ENCODE results near the gene LIPC. TPM values are rescaled to one million over a fixed set of nuclear protein-coding genes. Genes with fewer than 3 reads are reported as not detected.
A peak's percentile ranks its signal among the peaks of the same experiment; 100 is the strongest.

LIPC gene
- total RNA-seq, 2 donors from 2014 or later: 1.0 to 3.2 TPM

GRCh38 chr15:58410353-58410752, 21.4 kb upstream of the LIPC start:
- Mint-ChIP-seq H3K27ac (peak overlapping the region; percentile 63), H3K4me3 (peak overlapping the region; percentile 80), H3K27me3 (peaks cover 7% of the 10 kb centered on the region), H3K4me1 (peaks cover 5% of the 10 kb centered on the region), H3K36me3 (ENCODE audit: low read depth) (no peaks in the 10 kb centered on the region)
- no peaks in the 10 kb centered on the region for H3K9me3 ChIP-seq (ENCODE audit: control insufficient read depth, low read length, poor library complexity, severe bottlenecking)
- DNase-seq: no peak
- peak; percentile 57 for ATAC-seq

- no peak for DNase-seq
- H3K27ac Mint-ChIP-seq: no peak overlapping the region
- peaks cover 5% of the 10 kb centered on the region for H3K4me1 Mint-ChIP-seq
- H3K4me3 Mint-ChIP-seq: no peak overlapping the region
- no peaks in the 10 kb centered on the region for H3K9me3 ChIP-seq (ENCODE audit: control insufficient read depth, low read length, poor library complexity, severe bottlenecking)
- no peak for ATAC-seq
- H3K36me3 Mint-ChIP-seq (ENCODE audit: low read depth): no peaks in the 10 kb centered on the region
- no peaks in the 10 kb centered on the region for H3K27me3 Mint-ChIP-seq
Observed at GRCh38 chr15:58413253-58413652, 18.5 kb upstream of the LIPC start.

GRCh38 chr15:58415636-58416035, 16.2 kb upstream of the LIPC start:
- H3K9me3 ChIP-seq (ENCODE audit: control insufficient read depth, low read length, poor library complexity, severe bottlenecking): no peaks in the 10 kb centered on the region
- Mint-ChIP-seq H3K36me3 (ENCODE audit: low read depth) (no peaks in the 10 kb centered on the region), H3K27me3 (no peaks in the 10 kb centered on the region), H3K4me3 (no peak overlapping the region), H3K27ac (no peak overlapping the region), H3K4me1 (no peaks in the 10 kb centered on the region)
- ATAC-seq (no peak), DNase-seq (no peak)

DNA sequence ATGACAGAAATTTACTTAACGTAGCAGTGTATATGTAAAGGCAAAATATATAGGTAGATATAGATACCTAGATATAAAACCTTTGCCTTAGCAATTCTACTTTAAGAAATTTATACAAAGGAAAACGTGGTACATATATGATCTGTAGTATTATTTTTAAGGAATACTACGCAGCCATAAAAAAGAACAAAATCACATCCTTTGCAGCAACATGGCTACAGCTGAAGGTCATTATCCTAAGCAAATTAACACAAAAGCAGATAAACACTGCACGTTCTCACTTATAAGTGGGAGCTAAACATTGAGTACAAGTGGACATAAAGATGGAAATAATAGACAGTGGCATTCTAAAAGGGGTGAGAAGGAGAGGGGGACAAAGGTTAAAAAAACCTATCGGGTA, 14.8 kb upstream of the LIPC start:
- DNase-seq (no peak), ATAC-seq (no peak)
- Mint-ChIP-seq H3K4me3 (no peak overlapping the region), H3K36me3 (ENCODE audit: low read depth) (no peaks in the 10 kb centered on the region), H3K4me1 (no peaks in the 10 kb centered on the region), H3K27me3 (no peaks in the 10 kb centered on the region), H3K27ac (no peak overlapping the region)
- no peaks in the 10 kb centered on the region for H3K9me3 ChIP-seq (ENCODE audit: control insufficient read depth, low read length, poor library complexity, severe bottlenecking)

DNA sequence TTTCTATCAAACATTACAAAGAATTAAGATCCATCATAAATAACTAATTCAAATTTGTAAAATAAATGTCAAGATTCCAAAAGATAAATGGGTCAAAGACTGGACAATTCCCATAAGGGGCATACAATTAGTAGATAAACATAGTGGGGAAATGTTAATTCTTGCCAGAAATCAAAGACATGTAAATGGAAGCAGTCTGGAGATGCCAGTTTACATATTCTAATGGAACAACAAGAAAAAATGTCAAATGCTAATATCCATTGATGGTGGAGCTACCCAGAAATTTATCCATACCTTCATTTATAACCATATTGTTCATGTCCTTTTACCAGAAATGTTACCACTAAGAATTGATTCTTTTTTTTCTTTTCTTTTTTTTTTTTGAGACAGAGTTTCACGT, 13.7 kb upstream of the LIPC start:
- ATAC-seq: no peak
- Mint-ChIP-seq H3K27ac (peak overlapping the region; percentile 32), H3K27me3 (no peaks in the 10 kb centered on the region), H3K4me1 (no peaks in the 10 kb centered on the region), H3K4me3 (no peak overlapping the region), H3K36me3 (ENCODE audit: low read depth) (no peaks in the 10 kb centered on the region)
- no peak for DNase-seq
- H3K9me3 ChIP-seq (ENCODE audit: control insufficient read depth, low read length, poor library complexity, severe bottlenecking): no peaks in the 10 kb centered on the region

DNA sequence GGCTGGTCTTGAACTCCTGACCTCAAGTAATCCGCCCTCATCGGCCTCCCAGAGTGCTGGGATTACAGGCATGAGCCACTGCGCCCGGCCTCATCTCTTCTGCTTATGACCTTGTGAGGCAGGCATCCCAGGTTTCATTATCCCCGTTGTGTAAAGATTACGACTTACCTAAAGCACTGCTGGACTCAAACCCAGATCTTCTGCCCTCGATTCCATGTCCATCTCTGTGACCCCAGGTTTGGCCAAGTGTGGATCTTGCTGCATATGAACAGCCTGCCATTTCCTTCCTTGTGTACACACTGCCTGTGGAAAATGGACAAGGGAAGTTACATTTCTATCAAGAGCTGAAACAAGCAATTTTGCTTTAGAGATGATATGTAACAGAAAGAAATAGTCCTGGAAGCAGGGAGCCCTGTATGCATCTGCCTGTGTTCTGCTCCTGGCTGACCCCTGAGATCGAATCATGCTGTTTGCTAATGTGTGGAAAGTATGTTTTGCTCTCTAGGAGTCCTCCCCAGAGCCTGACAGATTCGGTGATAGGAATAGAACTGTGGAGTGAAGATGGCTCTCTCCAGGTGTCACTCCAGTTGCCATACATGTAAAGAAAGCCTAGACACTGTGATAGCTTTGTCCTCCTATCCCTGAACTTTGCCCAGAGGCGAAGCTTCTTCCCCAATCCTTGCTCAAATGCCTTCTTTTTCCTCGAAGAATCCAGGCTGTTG, 11.8 kb upstream of the LIPC start:
- H3K27me3 Mint-ChIP-seq: no peaks in the 10 kb centered on the region
- DNase-seq: no peak
- peak overlapping the region; percentile 27 for H3K27ac Mint-ChIP-seq
- ATAC-seq: no peak
- H3K4me1 Mint-ChIP-seq: no peaks in the 10 kb centered on the region
- H3K4me3 Mint-ChIP-seq: no peak overlapping the region
- H3K36me3 Mint-ChIP-seq (ENCODE audit: low read depth): no peaks in the 10 kb centered on the region
- H3K9me3 ChIP-seq (ENCODE audit: control insufficient read depth, low read length, poor library complexity, severe bottlenecking): no peaks in the 10 kb centered on the region

DNA sequence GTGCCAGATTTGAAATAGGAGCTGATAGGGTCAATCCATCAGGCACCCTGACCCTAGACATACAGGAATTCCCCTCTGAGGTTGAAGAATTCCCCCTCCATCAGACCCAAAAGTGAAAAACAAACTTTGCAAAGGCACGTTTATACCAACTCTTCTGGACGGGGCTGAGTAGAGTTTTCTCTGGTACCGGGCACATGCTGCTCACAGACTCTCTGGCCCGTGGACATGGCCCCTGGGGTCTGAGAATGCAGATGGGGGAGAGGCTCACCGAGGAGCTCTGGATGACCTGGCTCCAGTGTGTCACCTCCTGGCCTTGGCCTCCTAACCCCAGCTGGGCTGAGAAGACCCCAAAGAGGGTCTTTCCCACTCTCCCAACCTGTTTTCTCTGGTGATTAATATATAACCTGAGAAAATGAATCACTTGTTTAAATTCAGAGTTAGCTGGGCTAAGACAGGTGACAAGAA, 11.2 kb upstream of the LIPC start:
- Mint-ChIP-seq H3K27ac (peak overlapping the region; percentile 27), H3K4me1 (no peaks in the 10 kb centered on the region), H3K36me3 (ENCODE audit: low read depth) (no peaks in the 10 kb centered on the region), H3K4me3 (no peak overlapping the region), H3K27me3 (no peaks in the 10 kb centered on the region)
- DNase-seq (no peak), ATAC-seq (no peak)
- no peaks in the 10 kb centered on the region for H3K9me3 ChIP-seq (ENCODE audit: control insufficient read depth, low read length, poor library complexity, severe bottlenecking)

DNA sequence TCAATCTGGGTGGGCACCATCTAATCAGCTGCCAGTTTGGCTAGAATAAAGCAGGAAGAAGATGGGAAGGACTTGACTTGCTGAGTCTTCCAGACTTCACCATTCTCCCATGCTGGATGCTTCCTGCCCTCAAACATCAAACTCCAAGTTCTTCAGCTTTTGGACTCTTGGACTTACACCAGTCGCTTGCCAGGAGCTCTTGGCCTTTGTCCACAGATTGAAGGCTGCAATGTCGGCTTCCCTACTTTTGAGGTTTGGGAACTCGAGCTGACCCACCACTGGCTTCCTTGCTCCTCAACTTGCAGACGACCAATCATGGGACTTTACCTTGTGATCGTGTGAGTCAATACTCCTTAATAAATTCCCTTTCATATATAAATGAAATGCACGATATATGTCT, 8.6 kb upstream of the LIPC start:
- no peak overlapping the region for H3K4me3 Mint-ChIP-seq
- no peaks in the 10 kb centered on the region for H3K9me3 ChIP-seq (ENCODE audit: control insufficient read depth, low read length, poor library complexity, severe bottlenecking)

GRCh38 chr15:58423831-58424608, 7.8 kb upstream of the LIPC start:
- no peaks in the 10 kb centered on the region for H3K27me3 Mint-ChIP-seq
- H3K4me1 Mint-ChIP-seq: no peaks in the 10 kb centered on the region
- DNase-seq (no peak), ATAC-seq (no peak)
- no peak overlapping the region for H3K27ac Mint-ChIP-seq
- no peaks in the 10 kb centered on the region for H3K36me3 Mint-ChIP-seq (ENCODE audit: low read depth)
- no peak overlapping the region for H3K4me3 Mint-ChIP-seq
- H3K9me3 ChIP-seq (ENCODE audit: control insufficient read depth, low read length, poor library complexity, severe bottlenecking): no peaks in the 10 kb centered on the region

More for the DNA sequence above, 8.6 kb upstream of the LIPC start:
- Mint-ChIP-seq H3K36me3 (ENCODE audit: low read depth) (no peaks in the 10 kb centered on the region), H3K27ac (no peak overlapping the region), H3K27me3 (no peaks in the 10 kb centered on the region), H3K4me1 (no peaks in the 10 kb centered on the region)
- ATAC-seq (no peak), DNase-seq (no peak)

DNA sequence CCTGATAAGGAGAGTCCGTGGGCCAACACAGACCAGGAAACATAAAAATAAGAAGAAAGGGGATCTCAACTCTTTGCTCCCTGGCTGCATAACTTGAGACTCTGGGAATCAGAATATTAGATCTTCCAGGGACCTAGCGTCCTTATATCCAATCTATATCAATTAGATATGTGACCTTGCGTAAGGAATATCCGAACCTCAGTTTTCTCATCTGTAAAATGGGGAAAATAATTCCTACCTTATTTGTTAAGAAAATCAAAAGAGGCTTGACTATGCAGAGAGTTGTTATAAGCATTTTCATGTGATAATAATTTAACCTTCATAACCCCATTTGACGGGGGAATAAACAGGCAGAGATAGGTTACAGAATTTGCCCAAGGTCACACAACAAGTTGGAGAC, 7.1 kb upstream of the LIPC start:
- H3K36me3 Mint-ChIP-seq (ENCODE audit: low read depth): no peaks in the 10 kb centered on the region
- no peaks in the 10 kb centered on the region for H3K9me3 ChIP-seq (ENCODE audit: control insufficient read depth, low read length, poor library complexity, severe bottlenecking)
- H3K4me1 Mint-ChIP-seq: no peaks in the 10 kb centered on the region
- no peak for ATAC-seq
- H3K27me3 Mint-ChIP-seq: no peaks in the 10 kb centered on the region
- H3K27ac Mint-ChIP-seq: no peak overlapping the region
- DNase-seq: no peak
- no peak overlapping the region for H3K4me3 Mint-ChIP-seq

DNA sequence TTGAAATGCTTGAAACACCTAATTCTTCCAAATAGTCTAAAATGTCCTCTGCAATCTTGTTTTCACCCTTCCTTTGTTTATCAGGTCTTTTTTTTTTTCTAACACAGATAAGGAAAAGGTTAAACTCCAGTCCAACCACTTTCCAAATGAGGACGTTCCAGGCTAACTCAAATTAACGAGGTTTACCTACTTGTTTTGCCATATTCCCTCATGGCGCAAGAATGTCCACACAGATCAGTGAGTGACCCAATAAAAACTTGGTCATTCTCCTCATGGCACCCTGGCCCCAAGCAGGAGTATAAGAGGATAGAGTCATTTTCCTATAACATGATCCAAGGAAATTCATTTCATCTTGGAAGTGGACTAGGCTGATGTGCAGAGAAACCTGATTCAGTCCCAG, 6.6 kb upstream of the LIPC start:
- H3K27ac Mint-ChIP-seq: no peak overlapping the region
- H3K27me3 Mint-ChIP-seq: no peaks in the 10 kb centered on the region
- no peaks in the 10 kb centered on the region for H3K9me3 ChIP-seq (ENCODE audit: control insufficient read depth, low read length, poor library complexity, severe bottlenecking)
- H3K4me1 Mint-ChIP-seq: no peaks in the 10 kb centered on the region
- no peak overlapping the region for H3K4me3 Mint-ChIP-seq
- no peaks in the 10 kb centered on the region for H3K36me3 Mint-ChIP-seq (ENCODE audit: low read depth)
- ATAC-seq (no peak), DNase-seq (no peak)

GRCh38 chr15:58425834-58426233, 6.0 kb upstream of the LIPC start:
- ATAC-seq: no peak

GRCh38 chr15:58426501-58426900, 5.3 kb upstream of the LIPC start:
- no peak overlapping the region for H3K27ac Mint-ChIP-seq
- no peaks in the 10 kb centered on the region for H3K4me1 Mint-ChIP-seq
- H3K36me3 Mint-ChIP-seq (ENCODE audit: low read depth): no peaks in the 10 kb centered on the region
- H3K9me3 ChIP-seq (ENCODE audit: control insufficient read depth, low read length, poor library complexity, severe bottlenecking): no peaks in the 10 kb centered on the region
- DNase-seq: no peak
- ATAC-seq: no peak
- H3K4me3 Mint-ChIP-seq: no peak overlapping the region
- H3K27me3 Mint-ChIP-seq: peaks cover 9% of the 10 kb centered on the region

More at GRCh38 chr15:58425834-58426233, 6.0 kb upstream of the LIPC start:
- no peaks in the 10 kb centered on the region for H3K4me1 Mint-ChIP-seq
- peaks cover 2% of the 10 kb centered on the region for H3K27me3 Mint-ChIP-seq
- no peak for DNase-seq
- H3K36me3 Mint-ChIP-seq (ENCODE audit: low read depth): no peaks in the 10 kb centered on the region
- no peak overlapping the region for H3K4me3 Mint-ChIP-seq
- no peak overlapping the region for H3K27ac Mint-ChIP-seq
- no peaks in the 10 kb centered on the region for H3K9me3 ChIP-seq (ENCODE audit: control insufficient read depth, low read length, poor library complexity, severe bottlenecking)

DNA sequence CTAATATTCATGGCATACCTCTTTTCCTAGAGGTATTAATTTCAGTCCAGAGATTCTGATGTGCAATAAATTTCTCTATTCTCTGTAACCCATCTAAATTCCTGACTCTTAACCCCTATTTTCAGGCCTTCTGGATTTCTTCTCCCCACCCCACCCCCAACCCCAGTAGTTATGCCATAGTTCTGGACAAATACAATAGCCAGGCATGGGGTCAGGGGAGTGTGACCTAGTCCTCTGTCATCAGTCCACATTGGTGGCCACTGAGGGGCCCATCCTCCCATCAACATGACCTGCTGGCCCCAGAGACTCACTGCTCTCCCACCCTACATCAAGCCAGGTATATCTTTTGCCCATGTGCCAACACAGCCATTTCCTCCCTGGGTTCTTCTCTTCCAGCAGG, 3.8 kb upstream of the LIPC start:
- DNase-seq (no peak), ATAC-seq (no peak)
- no peaks in the 10 kb centered on the region for H3K36me3 Mint-ChIP-seq (ENCODE audit: low read depth)
- no peak overlapping the region for H3K4me3 Mint-ChIP-seq
- no peak overlapping the region for H3K27ac Mint-ChIP-seq
- H3K9me3 ChIP-seq (ENCODE audit: control insufficient read depth, low read length, poor library complexity, severe bottlenecking): no peaks in the 10 kb centered on the region
- H3K27me3 Mint-ChIP-seq: peaks cover 9% of the 10 kb centered on the region
- no peaks in the 10 kb centered on the region for H3K4me1 Mint-ChIP-seq
